ENCODE measurements around the gene CXCL14.

CXCL14 gene, protein sequence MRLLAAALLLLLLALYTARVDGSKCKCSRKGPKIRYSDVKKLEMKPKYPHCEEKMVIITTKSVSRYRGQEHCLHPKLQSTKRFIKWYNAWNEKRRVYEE

GRCh38 chr5:135578685-135579341 is at the start of gene CXCL14:
Gene CXCL14, minus strand, starts transcription at chr5:135578991. Its CDS starts 213 bp downstream, at chr5:135578778.
- DNase-seq (ENCODE audit: insufficient read length, low spot score): no peak
- FAIRE-seq: no peak

- DNase-seq (ENCODE audit: insufficient read length, low spot score) (no peak), FAIRE-seq (no peak)
Measured at GRCh38 chr5:135626636-135627035, 47.8 kb upstream of the CXCL14 start.

DNA sequence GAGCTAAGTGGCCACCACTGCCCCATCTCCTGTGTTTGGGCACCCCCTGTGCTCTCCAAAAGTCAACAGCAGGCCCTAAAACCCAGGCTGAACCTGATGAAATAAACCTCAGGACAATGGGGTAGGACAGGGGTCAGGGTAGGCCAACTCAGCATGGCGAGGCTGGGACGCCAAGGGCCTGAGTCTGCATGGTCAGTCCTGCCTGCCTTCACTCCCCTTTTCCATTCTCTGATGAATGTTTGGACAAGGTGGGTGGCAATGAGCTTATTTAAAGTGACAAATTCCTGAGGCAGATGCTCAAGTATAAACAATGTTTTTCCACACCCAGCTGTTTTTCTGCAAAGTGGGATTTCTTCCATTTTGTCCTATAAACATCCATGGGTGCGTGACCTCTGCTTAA is 47.2 kb upstream of the CXCL14 start:
- FAIRE-seq: no peak
- no peak for DNase-seq (ENCODE audit: insufficient read length, low spot score)

DNA sequence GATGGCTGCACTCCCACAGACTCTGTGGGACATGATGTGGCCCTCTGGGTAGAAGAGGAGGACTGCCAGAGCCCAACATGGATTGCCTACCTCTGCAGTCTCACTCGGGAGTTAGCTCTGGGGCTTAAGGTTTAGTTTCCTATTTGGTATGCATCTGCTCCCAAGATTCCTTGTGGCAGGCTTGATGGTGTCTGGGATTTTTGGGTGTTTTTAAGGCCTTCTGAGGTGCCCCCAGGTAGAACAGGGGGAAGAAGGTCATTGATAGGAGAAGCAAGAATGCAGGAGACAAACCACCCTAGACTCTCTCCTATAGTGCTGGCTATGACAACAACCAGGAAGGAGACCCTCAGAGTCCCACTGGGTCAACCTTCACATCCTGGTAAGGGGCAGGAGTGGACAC is 46.7 kb upstream of the CXCL14 start:
- no peak for FAIRE-seq
- no peak for DNase-seq (ENCODE audit: insufficient read length, low spot score)

GRCh38 chr5:135625061-135625460 is 46.3 kb upstream of the CXCL14 start:
- FAIRE-seq (no peak), DNase-seq (ENCODE audit: insufficient read length, low spot score) (no peak)

GRCh38 chr5:135623186-135623715 is 44.5 kb upstream of the CXCL14 start:
- FAIRE-seq (no peak), DNase-seq (ENCODE audit: insufficient read length, low spot score) (no peak)

- FAIRE-seq (no peak), DNase-seq (ENCODE audit: insufficient read length, low spot score) (no peak)
Measured at GRCh38 chr5:135615581-135616260, 36.9 kb upstream of the CXCL14 start.

- DNase-seq (ENCODE audit: insufficient read length, low spot score): no peak
- no peak for FAIRE-seq
Measured at GRCh38 chr5:135615171-135615570, 36.4 kb upstream of the CXCL14 start.

DNA sequence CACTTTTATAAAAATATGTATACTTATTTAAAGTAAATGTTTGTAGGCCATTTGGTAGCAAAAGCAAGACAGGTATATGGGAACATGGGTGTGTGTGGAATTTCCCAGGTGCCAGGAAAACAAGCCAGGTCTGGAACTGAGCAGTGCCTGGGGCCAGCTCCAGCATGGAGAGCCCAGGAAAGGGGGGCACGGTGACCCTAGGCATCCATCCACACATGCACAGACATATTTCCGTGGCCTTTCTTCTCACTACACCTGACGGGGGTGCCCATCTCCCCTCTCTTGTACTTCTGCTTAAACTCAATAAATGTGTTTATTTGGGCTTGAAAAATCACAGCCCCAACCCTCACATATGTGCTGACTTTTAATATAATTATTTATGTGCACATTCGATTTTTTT is 31.2 kb upstream of the CXCL14 start:
- DNase-seq (ENCODE audit: insufficient read length, low spot score): no peak
- FAIRE-seq: no peak

DNA sequence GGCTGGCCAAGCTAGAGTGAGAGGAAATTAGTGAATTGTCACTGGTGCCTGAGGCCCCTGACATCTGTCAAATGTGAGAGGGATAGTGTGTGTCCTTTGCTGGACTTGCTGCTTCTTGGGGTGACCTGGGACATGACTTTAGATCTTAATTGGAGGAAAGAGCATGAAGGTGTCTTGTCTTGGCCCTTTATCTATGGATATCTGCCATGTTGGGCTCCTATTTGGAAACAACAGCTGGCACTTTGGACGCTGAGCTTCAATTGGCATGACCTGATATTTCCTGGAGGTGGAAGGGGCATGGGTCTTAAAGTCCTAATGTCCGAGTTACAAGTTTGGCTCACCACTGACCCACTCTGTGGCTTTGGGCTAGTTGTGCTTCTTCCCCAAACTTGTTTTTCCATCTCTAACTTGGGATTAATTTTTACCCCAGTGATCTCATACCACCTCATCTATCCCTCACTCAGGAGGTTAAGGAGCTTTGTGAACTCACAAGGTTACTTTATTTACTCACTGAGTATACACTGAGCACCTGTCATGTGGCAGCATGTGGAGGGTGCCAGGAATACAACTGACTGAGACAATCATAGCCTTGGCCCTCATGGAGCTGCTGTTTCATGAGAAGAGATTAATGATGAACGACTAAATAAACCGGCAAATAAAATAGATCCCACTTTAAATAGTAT is 30.1 kb upstream of the CXCL14 start:
- FAIRE-seq (no peak), DNase-seq (ENCODE audit: insufficient read length, low spot score) (no peak)

GRCh38 chr5:135608361-135608760 is 29.6 kb upstream of the CXCL14 start:
- FAIRE-seq (no peak), DNase-seq (ENCODE audit: insufficient read length, low spot score) (no peak)

- FAIRE-seq (no peak), DNase-seq (ENCODE audit: insufficient read length, low spot score) (no peak)
Measured at GRCh38 chr5:135606431-135606830, 27.6 kb upstream of the CXCL14 start.

GRCh38 chr5:135605221-135605620 is 26.4 kb upstream of the CXCL14 start:
- FAIRE-seq (no peak), DNase-seq (ENCODE audit: insufficient read length, low spot score) (no peak)

DNA sequence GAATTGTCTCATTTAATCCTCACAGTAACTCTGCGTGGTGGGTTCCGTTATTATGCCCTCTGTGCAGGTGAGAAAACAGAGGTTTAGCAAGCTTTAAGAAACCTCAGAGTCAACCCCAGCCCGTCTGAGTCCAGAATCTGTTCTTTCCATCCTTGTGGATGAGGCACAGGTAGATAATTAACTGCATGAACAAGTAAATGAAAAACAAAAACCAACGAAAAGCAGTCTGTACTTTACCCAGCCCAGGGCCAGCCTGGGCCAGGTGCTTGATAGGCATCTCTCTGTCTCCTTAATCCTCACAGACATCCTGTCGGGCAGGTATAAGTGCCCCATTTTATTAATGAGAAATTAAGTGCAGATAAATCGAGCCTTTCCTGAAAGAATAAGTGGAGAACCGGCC is 25.3 kb upstream of the CXCL14 start:
- FAIRE-seq: no peak
- DNase-seq (ENCODE audit: insufficient read length, low spot score): no peak

DNA sequence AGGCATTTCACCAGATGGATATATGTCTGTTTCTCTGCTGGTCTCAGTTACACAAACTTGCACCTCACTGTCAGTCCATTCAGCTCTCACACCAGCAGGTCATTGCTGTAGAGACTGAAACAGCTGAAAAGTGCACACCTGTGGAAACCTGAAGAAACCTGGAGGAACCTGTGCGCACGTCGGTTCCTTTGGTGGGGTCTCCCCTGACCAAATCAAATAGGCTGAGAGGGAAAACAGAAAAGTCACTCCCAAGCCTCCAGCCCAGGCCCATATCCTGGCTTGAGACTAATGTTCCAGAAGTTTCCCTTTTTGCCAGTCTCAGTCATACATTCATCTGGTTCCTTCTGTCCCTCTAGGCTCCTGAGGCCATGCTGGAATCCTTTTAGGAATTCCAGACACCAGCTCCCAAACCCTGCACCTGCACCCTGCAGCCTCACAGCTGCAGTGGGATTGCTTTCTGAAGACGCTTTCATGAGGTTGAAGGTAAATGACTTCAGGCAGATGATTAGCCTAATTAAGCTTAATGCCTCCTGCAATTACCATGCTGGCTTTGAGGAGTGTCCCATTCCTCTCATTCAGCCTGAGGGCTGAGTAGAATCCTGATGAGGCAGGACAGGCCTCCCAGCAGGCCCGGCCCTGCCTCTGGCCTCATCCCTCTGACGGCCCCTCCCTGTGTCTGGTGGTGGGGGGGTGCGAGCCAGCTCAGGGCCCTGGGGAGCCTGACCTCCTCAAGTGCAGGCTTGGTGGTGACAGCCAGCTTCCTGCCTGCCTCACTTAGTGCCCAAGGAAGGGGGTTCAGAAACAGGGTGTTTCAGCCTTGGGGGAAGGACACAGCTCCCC is 24.3 kb upstream of the CXCL14 start:
- FAIRE-seq (no peak), DNase-seq (ENCODE audit: insufficient read length, low spot score) (no peak)

GRCh38 chr5:135601466-135601865 is 22.7 kb upstream of the CXCL14 start:
- DNase-seq (ENCODE audit: insufficient read length, low spot score) (no peak), FAIRE-seq (no peak)

DNA sequence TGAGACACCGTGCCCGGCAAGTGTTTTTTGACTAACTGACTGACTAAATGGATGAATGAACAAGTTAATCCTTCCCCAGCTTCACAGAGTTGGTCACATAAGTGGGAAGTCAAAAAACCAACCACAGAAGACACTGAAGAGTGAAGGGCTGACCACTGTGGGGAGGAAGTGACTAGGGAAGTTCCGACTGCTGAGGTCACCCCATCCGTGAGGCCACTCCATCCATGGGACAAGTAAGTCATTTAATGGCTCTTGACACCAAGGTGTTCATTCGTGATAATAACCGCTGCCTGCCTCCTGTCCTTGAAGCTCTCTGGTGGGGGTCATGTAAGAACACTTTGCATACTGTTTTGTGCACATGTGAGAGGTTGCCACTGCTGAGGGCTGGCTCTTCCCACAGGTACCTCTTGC is 22.2 kb upstream of the CXCL14 start:
- DNase-seq (ENCODE audit: insufficient read length, low spot score) (no peak), FAIRE-seq (no peak)

- FAIRE-seq: no peak
- no peak for DNase-seq (ENCODE audit: insufficient read length, low spot score)
Measured at GRCh38 chr5:135600152-135600570, 21.4 kb upstream of the CXCL14 start.

- DNase-seq (ENCODE audit: insufficient read length, low spot score) (no peak), FAIRE-seq (no peak)
Measured at GRCh38 chr5:135599421-135600151, 20.8 kb upstream of the CXCL14 start.
